NCI-H82 treated with DMSO at 0.1 percent for 48 hours (cell line): ENCODE data around the gene FCGR3A.
"Not testable (repeated sequence)": the region's sequence is repeated elsewhere in the genome, so short reads cannot be mapped to it uniquely, and the experiment has no call there.

ENCODE experiments used
- DNase-seq: peaks from one replicate; lab custom pipeline; 2025; ENCODE audit not compliant: unreplicated experiment; lab: John Stamatoyannopoulos, UW

Gene FCGR3A

GRCh38 chr1:161549652-161550051, at the start of gene FCGR3A:
FCGR3A (minus strand) TSS chr1:161549818; CDS start chr1:161549736, 82 bp downstream.
- no peak for DNase-seq

GRCh38 chr1:161597077-161597476, 47.5 kb upstream of the FCGR3A start:
- not testable (repeated sequence) for DNase-seq

GRCh38 chr1:161595583-161595982, 46.0 kb upstream of the FCGR3A start:
- not testable (repeated sequence) for DNase-seq

DNA sequence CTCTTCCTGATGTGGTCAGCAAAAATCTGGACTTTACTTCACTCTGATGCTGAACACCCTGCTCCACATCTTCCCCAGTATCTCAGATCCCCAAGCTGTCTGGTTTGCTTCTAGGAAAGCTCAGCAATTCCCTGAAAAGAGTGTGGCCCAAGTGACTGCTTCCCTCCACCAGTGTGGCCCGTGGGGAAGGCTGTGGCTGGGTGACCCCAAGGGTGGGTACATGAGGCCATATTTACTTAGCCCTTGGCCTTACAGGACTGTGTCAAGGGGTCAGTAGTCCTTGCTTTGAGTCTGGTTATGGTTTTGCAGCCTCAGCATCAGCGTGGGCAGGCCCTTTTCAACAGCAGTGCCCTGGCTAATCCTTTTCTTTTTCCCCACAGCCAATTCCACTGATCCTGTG, 45.6 kb upstream of the FCGR3A start:
- not testable (repeated sequence) for DNase-seq

- not testable (repeated sequence) for DNase-seq
Measured at GRCh38 chr1:161594269-161594984, 44.8 kb upstream of the FCGR3A start.

- not testable (repeated sequence) for DNase-seq
Measured at GRCh38 chr1:161593092-161593755, 43.6 kb upstream of the FCGR3A start.

DNA sequence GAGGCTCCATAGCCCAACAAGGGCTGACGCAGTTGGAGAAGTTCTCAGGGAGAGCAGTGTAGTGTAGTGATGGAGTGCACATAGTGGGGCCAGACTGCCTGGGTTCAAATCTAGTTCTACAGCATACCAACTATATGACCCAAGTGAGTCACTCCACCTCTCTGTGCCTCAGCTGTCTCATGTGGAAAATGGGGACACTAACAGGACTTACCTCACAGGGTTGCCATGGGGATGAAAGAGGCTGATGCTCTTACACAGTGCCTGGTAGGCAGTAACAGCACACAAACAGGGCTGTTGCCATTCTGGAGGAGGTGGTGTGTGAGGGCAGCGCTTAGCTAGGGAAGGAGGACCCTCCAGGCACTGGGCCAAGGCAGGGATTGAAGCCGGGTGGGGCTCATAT, 43.0 kb upstream of the FCGR3A start:
- not testable (repeated sequence) for DNase-seq

GRCh38 chr1:161589920-161590319, 40.3 kb upstream of the FCGR3A start:
- not testable (repeated sequence) for DNase-seq

GRCh38 chr1:161589365-161589764, 39.7 kb upstream of the FCGR3A start:
- not testable (repeated sequence) for DNase-seq

GRCh38 chr1:161588596-161588995, 39.0 kb upstream of the FCGR3A start:
- not testable (repeated sequence) for DNase-seq

DNA sequence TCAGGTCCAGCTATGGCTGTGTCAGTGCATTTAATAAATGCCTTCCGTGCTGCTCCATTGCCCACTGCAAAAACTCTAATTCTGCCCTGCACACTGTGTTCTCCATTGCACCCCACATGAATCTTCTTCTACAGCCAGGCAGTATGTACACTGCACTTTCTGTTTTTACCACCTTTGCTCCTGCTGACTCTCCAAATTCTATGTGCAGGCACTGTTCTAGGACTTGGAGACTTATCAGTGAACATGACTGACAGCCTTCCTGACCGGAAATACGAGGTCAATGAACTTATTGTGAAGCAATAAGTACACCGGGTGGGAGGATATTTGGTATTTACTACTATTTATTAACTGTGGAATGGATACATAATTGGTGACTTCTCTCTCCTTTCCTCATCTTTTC, 33.3 kb upstream of the FCGR3A start:
- DNase-seq = not testable (repeated sequence)

- not testable (repeated sequence) for DNase-seq
Measured at GRCh38 chr1:161580879-161581537, 31.4 kb upstream of the FCGR3A start.

GRCh38 chr1:161579856-161580507, 30.4 kb upstream of the FCGR3A start:
- DNase-seq = not testable (repeated sequence)

DNA sequence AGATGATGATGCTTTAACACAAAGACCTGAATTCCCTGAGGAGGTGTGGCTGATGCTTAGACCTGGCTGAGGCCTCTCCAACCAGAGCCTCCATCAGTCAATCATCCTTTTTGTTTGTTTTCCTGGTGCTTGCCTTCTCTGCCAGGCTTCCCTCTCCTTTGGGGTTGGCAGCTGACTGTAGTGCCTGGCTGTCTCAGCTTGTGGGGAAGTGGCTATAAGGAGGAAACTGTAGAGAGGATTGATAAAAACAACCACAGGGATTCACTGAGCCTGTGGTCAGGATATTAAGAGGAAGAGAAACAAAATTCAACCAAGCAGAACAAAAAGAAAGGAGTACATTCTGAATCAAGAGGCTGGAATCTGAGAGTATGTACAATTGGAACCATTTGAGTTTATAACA, 27.1 kb upstream of the FCGR3A start:
- not testable (repeated sequence) for DNase-seq

GRCh38 chr1:161571703-161572102, 22.1 kb upstream of the FCGR3A start:
- not testable (repeated sequence) for DNase-seq

DNA sequence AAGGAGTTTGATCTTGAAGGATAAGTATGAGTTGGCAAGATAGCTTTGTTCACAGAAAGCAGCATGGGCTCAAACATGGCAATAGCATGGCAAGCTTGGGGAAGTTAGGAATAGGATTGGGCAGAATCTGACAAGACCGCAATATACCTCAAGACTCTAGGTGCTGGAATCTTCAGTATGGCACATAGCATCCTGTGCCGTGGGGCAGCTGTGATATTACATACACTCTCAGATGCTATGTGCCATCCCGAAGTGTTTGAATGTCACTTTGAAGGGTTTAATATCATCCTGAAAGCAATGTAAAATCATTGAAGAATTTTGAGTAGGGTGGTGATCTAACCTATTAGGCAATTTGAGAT, 17.0 kb upstream of the FCGR3A start:
- not testable (repeated sequence) for DNase-seq

DNA sequence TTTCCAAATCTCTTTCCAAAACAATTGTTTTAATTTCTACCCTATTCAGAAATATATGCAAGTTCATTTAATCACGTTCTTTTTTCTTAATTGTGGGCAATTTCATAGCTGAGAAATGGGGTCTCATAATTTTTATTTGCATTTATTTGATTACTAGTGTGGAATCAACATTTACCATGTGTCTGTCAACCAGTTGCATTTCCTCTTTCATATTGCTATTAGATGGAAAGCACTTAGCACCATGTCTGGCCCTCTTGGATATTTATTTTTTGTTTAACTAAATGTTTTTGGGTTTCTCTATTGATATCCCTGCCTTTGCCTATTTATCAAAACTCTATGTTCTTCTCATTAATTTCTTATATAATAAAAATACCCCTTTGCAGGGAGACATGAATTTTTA, 13.9 kb upstream of the FCGR3A start:
- not testable (repeated sequence) for DNase-seq

GRCh38 chr1:161562441-161562840, 12.8 kb upstream of the FCGR3A start:
- DNase-seq = not testable (repeated sequence)

- not testable (repeated sequence) for DNase-seq
Measured at GRCh38 chr1:161560960-161561715, 11.5 kb upstream of the FCGR3A start.
